ENCODE data around the gene SPTBN1.

Gene SPTBN1

DNA sequence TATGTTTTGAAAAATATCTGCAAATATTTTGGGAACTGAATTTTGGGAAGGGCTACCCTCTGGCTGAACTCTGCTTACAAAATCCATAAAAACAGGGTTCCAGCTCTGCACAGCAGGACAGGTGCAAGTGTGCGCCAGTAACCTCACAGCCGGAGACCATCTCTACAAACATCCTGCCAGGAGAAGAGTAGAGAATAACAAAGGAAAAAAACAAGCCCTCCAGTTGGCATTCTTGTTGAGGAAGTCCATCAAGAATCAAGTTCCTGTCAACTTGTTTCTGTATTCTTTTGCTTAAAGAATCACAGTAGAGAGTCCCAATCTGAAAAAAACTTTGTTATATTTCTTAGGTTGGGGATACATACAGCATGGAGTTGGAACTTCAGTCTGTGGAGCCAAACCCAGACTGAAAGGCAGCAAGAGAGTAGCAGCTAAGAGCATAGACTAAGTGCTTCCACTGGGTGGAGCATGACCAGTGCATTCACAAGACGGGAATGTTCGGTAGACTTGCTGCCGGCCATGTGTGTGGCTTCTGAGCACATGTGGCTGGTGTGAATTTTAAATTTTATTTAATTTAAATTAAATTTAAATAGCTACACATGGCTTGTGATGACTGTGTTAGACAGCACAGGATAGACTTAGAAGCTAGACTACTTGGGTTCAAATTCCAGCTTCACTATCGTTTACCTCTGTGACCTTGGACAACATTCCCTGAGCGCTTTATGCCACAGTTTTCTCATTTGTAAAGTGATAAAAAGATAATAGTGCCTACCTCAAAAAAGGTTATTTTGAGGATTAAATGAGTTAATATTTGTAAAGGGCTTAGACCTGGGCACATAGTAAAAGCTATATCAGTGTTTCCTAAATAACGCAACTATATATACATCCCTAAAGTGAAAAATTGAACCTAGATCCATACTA, 41.9 kb downstream of the SPTBN1 start:
- WGBS, 2 donors (ENCODE audit: extremely low coverage in 2 of 2, insufficient read length in 2 of 2, insufficient replicate concordance in 1 of 2), result no CpG with 5 or more reads among the region's 8 CpGs
- H2BK15ac ChIP-seq (ENCODE audit: low read length), result no peak overlapping the region
- no peak for DNase-seq (ENCODE audit: low spot score)

DNA sequence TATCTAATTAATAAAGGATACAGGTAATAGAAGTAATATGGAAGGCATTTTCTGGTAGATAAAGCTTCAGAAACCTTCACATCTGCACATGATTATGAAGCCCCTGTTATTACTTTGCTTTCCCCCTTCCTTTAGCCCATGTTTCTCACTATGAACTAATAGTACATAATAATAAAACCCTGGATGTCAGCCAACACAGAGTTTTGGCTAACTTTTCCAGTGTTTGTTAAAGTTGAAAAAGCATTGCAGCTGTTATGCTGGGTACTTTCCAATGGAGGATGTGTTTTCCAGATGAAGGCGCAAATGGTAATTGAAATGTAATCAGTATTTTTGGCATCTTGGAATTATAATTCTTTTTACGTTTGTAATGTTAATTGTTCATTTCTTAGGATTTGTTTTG, 43.5 kb downstream of the SPTBN1 start:
- Histone ChIP-seq H3K14ac (ENCODE audit: low read length) (no peak overlapping the region), H3K4me3 (ENCODE audit: low read length in 2 of 2) (no peak overlapping the region), H2BK15ac (ENCODE audit: low read length) (no peak overlapping the region), H3K4me1 (ENCODE audit: control insufficient read depth in 2 of 2, insufficient read depth in 1 of 2, low read depth in 1 of 2, low read length in 2 of 2) (no peaks in the 10 kb centered on the region), H2AFZ (ENCODE audit: low read length) (no peak overlapping the region), H3K36me3 (replicated peaks in 1 of 2; ENCODE audit: control insufficient read depth in 2 of 2, insufficient read depth in 2 of 2, low read length in 2 of 2) (no peaks in the 10 kb centered on the region), H3K9me3 (replicated peaks in 1 of 2; ENCODE audit: control insufficient read depth in 2 of 2, insufficient read depth in 1 of 2, low read depth in 1 of 2, low read length in 2 of 2) (no peaks in the 10 kb centered on the region), H4K8ac (ENCODE audit: low read depth, low read length) (no peak overlapping the region), H3K23ac (ENCODE audit: low read depth, low read length, poor library complexity) (no peak overlapping the region), H3K9ac (ENCODE audit: low read depth, low read length, poor library complexity) (no peak overlapping the region), H2BK120ac (ENCODE audit: low read depth, low read length) (no peak overlapping the region), H3K27me3 (ENCODE audit: control insufficient read depth in 3 of 3, insufficient read depth in 3 of 3, low read depth in 1 of 3, low read length in 3 of 3) (no peaks in the 10 kb centered on the region), H2AK5ac (ENCODE audit: low read depth, low read length) (no peak overlapping the region), H3K27ac (replicated peaks; ENCODE audit: low read length) (no peak overlapping the region), H2BK12ac (ENCODE audit: low read length) (no peak overlapping the region), H2BK5ac (ENCODE audit: low read length) (no peak overlapping the region), H3K4ac (ENCODE audit: low read length) (no peak overlapping the region), H3K4me2 (ENCODE audit: insufficient read depth, low read length, poor library complexity, severe bottlenecking) (no peak overlapping the region), H4K91ac (ENCODE audit: low read depth, low read length, poor library complexity) (no peak overlapping the region), H3K79me1 (ENCODE audit: low read depth, low read length) (no peaks in the 10 kb centered on the region), H3K18ac (ENCODE audit: low read length) (no peak overlapping the region)
- WGBS, 2 donors (ENCODE audit: extremely low coverage in 2 of 2, insufficient read length in 2 of 2, insufficient replicate concordance in 1 of 2), result no CpG with 5 or more reads among the region's 2 CpGs
- DNase-seq (ENCODE audit: low spot score), result no peak

More for the DNA sequence above, 41.9 kb downstream of the SPTBN1 start:
- H2BK5ac ChIP-seq (ENCODE audit: low read length), result no peak overlapping the region
- no peak overlapping the region for H4K8ac ChIP-seq (ENCODE audit: low read depth, low read length)
- H2BK12ac ChIP-seq (ENCODE audit: low read length), result no peak overlapping the region
- no peak overlapping the region for H3K18ac ChIP-seq (ENCODE audit: low read length)
- no peaks in the 10 kb centered on the region for H3K4me1 ChIP-seq (ENCODE audit: control insufficient read depth in 2 of 2, insufficient read depth in 1 of 2, low read depth in 1 of 2, low read length in 2 of 2)
- H3K4me2 ChIP-seq (ENCODE audit: insufficient read depth, low read length, poor library complexity, severe bottlenecking), result no peak overlapping the region
- no peak overlapping the region for H3K4ac ChIP-seq (ENCODE audit: low read length)
- no peak overlapping the region for H4K91ac ChIP-seq (ENCODE audit: low read depth, low read length, poor library complexity)
- H2AK5ac ChIP-seq (ENCODE audit: low read depth, low read length), result no peak overlapping the region
- H2AFZ ChIP-seq (ENCODE audit: low read length), result no peak overlapping the region
- no peaks in the 10 kb centered on the region for H3K79me1 ChIP-seq (ENCODE audit: low read depth, low read length)
- no peak overlapping the region for H3K9ac ChIP-seq (ENCODE audit: low read depth, low read length, poor library complexity)
- H3K36me3 ChIP-seq (replicated peaks in 1 of 2; ENCODE audit: control insufficient read depth in 2 of 2, insufficient read depth in 2 of 2, low read length in 2 of 2), result no peaks in the 10 kb centered on the region
- H3K14ac ChIP-seq (ENCODE audit: low read length), result no peak overlapping the region
- no peak overlapping the region for H3K27ac ChIP-seq (replicated peaks; ENCODE audit: low read length)
- no peak overlapping the region for H3K23ac ChIP-seq (ENCODE audit: low read depth, low read length, poor library complexity)
- no peak overlapping the region for H3K4me3 ChIP-seq (ENCODE audit: low read length in 2 of 2)
- H3K27me3 ChIP-seq (ENCODE audit: control insufficient read depth in 3 of 3, insufficient read depth in 3 of 3, low read depth in 1 of 3, low read length in 3 of 3), result no peaks in the 10 kb centered on the region
- no peaks in the 10 kb centered on the region for H3K9me3 ChIP-seq (replicated peaks in 1 of 2; ENCODE audit: control insufficient read depth in 2 of 2, insufficient read depth in 1 of 2, low read depth in 1 of 2, low read length in 2 of 2)
- no peak overlapping the region for H2BK120ac ChIP-seq (ENCODE audit: low read depth, low read length)

DNA sequence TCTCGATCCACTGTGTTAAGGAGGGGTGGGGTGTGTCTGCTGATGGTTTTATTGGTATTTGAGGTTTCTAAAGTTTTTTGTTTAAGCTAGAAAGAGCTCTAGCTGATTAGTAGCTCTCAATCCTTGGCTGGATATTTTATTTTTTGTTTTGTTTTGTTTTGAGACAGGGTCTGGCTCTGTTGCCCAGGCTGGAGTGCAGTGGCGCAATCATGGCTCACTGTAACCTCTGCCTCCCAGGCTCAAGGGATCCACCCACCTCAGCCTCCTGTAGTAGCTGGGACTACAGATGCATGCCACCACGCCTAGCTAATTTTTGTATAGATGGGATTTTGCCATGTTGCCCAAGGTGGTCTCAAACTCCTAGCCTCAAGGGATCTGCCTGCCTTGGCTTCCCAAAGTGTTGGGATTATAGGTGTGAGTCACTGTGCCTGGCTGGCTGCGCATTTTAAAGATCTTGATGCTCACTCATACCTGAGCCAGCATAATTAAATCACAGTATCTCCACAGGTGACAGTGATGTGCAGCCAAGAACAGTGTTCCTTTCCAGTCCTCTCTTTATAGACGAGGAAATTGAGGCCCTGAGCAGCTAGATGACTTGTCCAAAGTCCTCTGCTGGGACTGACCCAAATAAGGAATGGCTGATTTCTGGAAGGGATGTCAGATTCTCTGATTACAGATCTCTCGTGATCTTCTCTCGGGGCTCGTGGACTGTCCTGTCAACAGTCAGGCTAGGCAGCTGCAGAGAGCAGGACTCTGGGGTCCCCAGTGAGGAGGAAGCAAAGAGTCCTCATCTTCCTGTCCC, 44.5 kb downstream of the SPTBN1 start:
- H3K36me3 ChIP-seq (replicated peaks in 1 of 2; ENCODE audit: control insufficient read depth in 2 of 2, insufficient read depth in 2 of 2, low read length in 2 of 2), result no peaks in the 10 kb centered on the region
- no CpG with 5 or more reads among the region's 8 CpGs for WGBS, 2 donors (ENCODE audit: extremely low coverage in 2 of 2, insufficient read length in 2 of 2, insufficient replicate concordance in 1 of 2)
- H3K9me3 ChIP-seq (replicated peaks in 1 of 2; ENCODE audit: control insufficient read depth in 2 of 2, insufficient read depth in 1 of 2, low read depth in 1 of 2, low read length in 2 of 2), result no peaks in the 10 kb centered on the region
- H3K14ac ChIP-seq (ENCODE audit: low read length), result no peak overlapping the region
- H4K91ac ChIP-seq (ENCODE audit: low read depth, low read length, poor library complexity), result no peak overlapping the region
- no peak overlapping the region for H2AFZ ChIP-seq (ENCODE audit: low read length)
- no peak overlapping the region for H2AK5ac ChIP-seq (ENCODE audit: low read depth, low read length)
- H2BK5ac ChIP-seq (ENCODE audit: low read length), result no peak overlapping the region
- H3K4me2 ChIP-seq (ENCODE audit: insufficient read depth, low read length, poor library complexity, severe bottlenecking), result no peak overlapping the region
- no peak overlapping the region for H3K4me3 ChIP-seq (ENCODE audit: low read length in 2 of 2)
- H3K27ac ChIP-seq (replicated peaks; ENCODE audit: low read length), result no peak overlapping the region
- H3K79me1 ChIP-seq (ENCODE audit: low read depth, low read length), result no peaks in the 10 kb centered on the region
- no peak overlapping the region for H2BK120ac ChIP-seq (ENCODE audit: low read depth, low read length)
- no peak overlapping the region for H4K8ac ChIP-seq (ENCODE audit: low read depth, low read length)
- no peak overlapping the region for H2BK12ac ChIP-seq (ENCODE audit: low read length)
- no peak overlapping the region for H3K9ac ChIP-seq (ENCODE audit: low read depth, low read length, poor library complexity)
- H3K27me3 ChIP-seq (ENCODE audit: control insufficient read depth in 3 of 3, insufficient read depth in 3 of 3, low read depth in 1 of 3, low read length in 3 of 3), result no peaks in the 10 kb centered on the region
- no peak for DNase-seq (ENCODE audit: low spot score)
- no peak overlapping the region for H3K18ac ChIP-seq (ENCODE audit: low read length)
- H2BK15ac ChIP-seq (ENCODE audit: low read length), result no peak overlapping the region
- no peak overlapping the region for H3K23ac ChIP-seq (ENCODE audit: low read depth, low read length, poor library complexity)
- H3K4me1 ChIP-seq (ENCODE audit: control insufficient read depth in 2 of 2, insufficient read depth in 1 of 2, low read depth in 1 of 2, low read length in 2 of 2), result no peaks in the 10 kb centered on the region
- no peak overlapping the region for H3K4ac ChIP-seq (ENCODE audit: low read length)

DNA sequence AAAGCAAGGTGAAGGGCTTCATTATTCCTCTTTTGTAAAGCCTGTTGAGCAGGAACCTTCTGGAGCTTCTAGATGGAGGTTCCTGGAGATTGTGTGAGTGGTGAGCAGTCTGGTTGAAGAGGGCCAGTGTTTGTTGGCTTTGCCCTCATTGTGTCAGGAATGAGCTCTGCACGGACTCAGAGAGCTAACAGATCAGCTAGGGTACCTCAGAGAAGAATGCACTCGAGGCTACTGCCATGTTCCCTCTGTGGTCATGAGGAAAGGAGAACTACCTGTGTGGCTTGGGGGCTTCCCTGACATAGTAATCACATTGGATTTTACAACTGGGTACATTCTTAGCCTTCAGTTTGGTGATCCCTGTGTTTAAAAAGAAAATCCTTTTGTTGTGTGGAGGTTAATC, 46.6 kb downstream of the SPTBN1 start:
- Histone ChIP-seq H3K4me3 (ENCODE audit: low read length in 2 of 2) (no peak overlapping the region), H3K4me2 (ENCODE audit: insufficient read depth, low read length, poor library complexity, severe bottlenecking) (no peak overlapping the region), H3K27me3 (ENCODE audit: control insufficient read depth in 3 of 3, insufficient read depth in 3 of 3, low read depth in 1 of 3, low read length in 3 of 3) (no peaks in the 10 kb centered on the region), H2AFZ (ENCODE audit: low read length) (no peak overlapping the region), H2BK120ac (ENCODE audit: low read depth, low read length) (no peak overlapping the region), H3K4me1 (ENCODE audit: control insufficient read depth in 2 of 2, insufficient read depth in 1 of 2, low read depth in 1 of 2, low read length in 2 of 2) (no peaks in the 10 kb centered on the region), H3K9me3 (replicated peaks in 1 of 2; ENCODE audit: control insufficient read depth in 2 of 2, insufficient read depth in 1 of 2, low read depth in 1 of 2, low read length in 2 of 2) (no peaks in the 10 kb centered on the region), H4K91ac (ENCODE audit: low read depth, low read length, poor library complexity) (no peak overlapping the region), H3K27ac (replicated peaks; ENCODE audit: low read length) (no peak overlapping the region), H2AK5ac (ENCODE audit: low read depth, low read length) (no peak overlapping the region), H3K4ac (ENCODE audit: low read length) (no peak overlapping the region), H2BK15ac (ENCODE audit: low read length) (no peak overlapping the region), H3K23ac (ENCODE audit: low read depth, low read length, poor library complexity) (no peak overlapping the region), H3K79me1 (ENCODE audit: low read depth, low read length) (no peaks in the 10 kb centered on the region), H3K9ac (ENCODE audit: low read depth, low read length, poor library complexity) (no peak overlapping the region), H3K14ac (ENCODE audit: low read length) (no peak overlapping the region), H4K8ac (ENCODE audit: low read depth, low read length) (no peak overlapping the region), H3K18ac (ENCODE audit: low read length) (no peak overlapping the region), H3K36me3 (replicated peaks in 1 of 2; ENCODE audit: control insufficient read depth in 2 of 2, insufficient read depth in 2 of 2, low read length in 2 of 2) (no peaks in the 10 kb centered on the region), H2BK12ac (ENCODE audit: low read length) (no peak overlapping the region), H2BK5ac (ENCODE audit: low read length) (no peak overlapping the region)
- no peak for DNase-seq (ENCODE audit: low spot score)
- WGBS, 2 donors (ENCODE audit: extremely low coverage in 2 of 2, insufficient read length in 2 of 2, insufficient replicate concordance in 1 of 2), result no CpG with 5 or more reads among the region's 2 CpGs
